ENCODE data around the gene GALNT9.

DNA sequence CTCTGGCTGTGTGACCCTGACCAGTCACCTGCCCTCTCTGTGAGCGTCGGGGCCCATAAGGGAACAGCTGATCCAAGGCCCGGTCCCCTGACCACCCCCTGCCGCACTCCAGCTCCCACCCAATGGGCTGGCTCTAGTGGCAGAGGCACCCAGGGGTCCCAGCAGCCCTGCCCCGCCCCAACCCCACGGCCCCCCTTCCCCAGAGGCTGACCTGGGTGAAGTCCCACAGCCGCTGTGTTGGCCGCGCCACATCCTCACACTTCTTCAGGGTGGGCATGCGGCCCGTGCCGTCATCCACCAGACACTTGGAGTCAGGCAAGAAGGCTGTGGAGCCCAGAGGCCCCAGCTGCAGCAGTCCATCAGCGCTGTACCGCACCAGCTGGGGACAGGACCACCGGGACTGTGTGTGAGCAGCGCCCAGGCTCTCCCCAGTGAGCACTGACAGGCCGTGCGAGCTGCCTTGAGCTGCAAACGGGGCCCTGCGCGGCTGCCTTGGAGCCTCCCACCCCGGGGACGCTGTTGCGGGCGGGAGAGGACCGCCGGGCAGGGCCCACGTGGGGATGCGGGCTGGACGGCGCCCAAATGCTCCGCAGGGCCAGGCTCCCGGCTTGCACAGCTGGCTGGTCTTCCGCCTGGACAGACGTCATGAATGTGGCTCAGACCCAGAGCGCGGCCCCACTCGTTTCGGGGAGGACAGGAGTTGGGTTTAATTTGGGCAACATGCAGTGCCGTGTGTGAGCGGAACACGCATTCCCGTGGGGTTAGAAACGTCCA is 131.6 kb downstream of the GALNT9 start:
- TF ChIP-seq, protein P1, sequence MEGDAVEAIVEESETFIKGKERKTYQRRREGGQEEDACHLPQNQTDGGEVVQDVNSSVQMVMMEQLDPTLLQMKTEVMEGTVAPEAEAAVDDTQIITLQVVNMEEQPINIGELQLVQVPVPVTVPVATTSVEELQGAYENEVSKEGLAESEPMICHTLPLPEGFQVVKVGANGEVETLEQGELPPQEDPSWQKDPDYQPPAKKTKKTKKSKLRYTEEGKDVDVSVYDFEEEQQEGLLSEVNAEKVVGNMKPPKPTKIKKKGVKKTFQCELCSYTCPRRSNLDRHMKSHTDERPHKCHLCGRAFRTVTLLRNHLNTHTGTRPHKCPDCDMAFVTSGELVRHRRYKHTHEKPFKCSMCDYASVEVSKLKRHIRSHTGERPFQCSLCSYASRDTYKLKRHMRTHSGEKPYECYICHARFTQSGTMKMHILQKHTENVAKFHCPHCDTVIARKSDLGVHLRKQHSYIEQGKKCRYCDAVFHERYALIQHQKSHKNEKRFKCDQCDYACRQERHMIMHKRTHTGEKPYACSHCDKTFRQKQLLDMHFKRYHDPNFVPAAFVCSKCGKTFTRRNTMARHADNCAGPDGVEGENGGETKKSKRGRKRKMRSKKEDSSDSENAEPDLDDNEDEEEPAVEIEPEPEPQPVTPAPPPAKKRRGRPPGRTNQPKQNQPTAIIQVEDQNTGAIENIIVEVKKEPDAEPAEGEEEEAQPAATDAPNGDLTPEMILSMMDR (IDR thresholded peaks at IDR 0.05; ENCODE audit: poor library complexity) = no peak
- TF ChIP-seq EZH2 (IDR thresholded peaks at IDR 0.05; ENCODE audit: borderline replicate concordance) (no peak), EZH2phosphoT487 (IDR thresholded peaks at IDR 0.05; ENCODE audit: low read depth, severe bottlenecking, unreplicated experiment) (no peak)

Data from hepatocyte (in vitro differentiated cells).